T-helper 2 cell treated with Interferon-gamma antibody and Interleukin-4, amounts not matched to agents 5 μg/mL and 100 μg/mL, for 36 hours (primary cell): Measurements from ENCODE around the gene SPATS2L.

ENCODE experiments used
- DNase-seq: peaks from one replicate; pipeline ENCODE4 v3.0.0; 2021; ENCODE audit warnings: low spot score
- H3K27ac Mint-ChIP-seq: one replicate; pipeline ENCODE4 v1.8.0; 2021; ENCODE audit warnings: mild to moderate bottlenecking, mixed read lengths
- H3K27me3 Mint-ChIP-seq: one replicate; pipeline ENCODE4 v1.8.0; 2021; ENCODE audit warnings: low read depth, mixed read lengths
- H3K36me3 Mint-ChIP-seq: one replicate; pipeline ENCODE4 v1.8.0; 2021; ENCODE audit warnings: low read depth, mixed read lengths
- H3K4me1 Mint-ChIP-seq: one replicate; pipeline ENCODE4 v1.8.0; 2021; ENCODE audit warnings: low read depth, mixed read lengths
- H3K4me3 Mint-ChIP-seq: one replicate; pipeline ENCODE4 v1.8.0; 2022; ENCODE audit warnings: mild to moderate bottlenecking, moderate library complexity, mixed read lengths
- H3K9me3 Mint-ChIP-seq: one replicate; pipeline ENCODE4 v1.8.0; 2021; ENCODE audit warnings: mixed read lengths

The SPATS2L gene

DNA sequence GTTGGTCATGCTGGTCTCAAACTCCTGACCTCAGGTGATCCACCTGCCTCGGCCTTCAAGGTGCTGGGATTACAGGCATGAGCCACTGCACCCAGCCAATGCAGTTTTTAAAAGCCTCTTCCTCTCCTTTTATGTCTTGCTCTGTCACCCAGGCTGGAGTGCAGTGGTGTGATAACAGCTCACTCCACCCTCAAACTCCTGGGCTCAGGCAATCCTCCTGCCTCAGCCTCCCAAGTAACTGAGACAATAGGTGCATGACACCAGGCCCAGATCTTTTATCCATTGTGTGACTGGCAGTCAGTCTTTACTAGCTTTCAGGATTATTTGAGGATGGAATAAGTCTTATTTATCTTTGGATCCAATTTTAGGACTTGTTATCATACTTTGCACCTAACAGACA lies 190.2 kb downstream of the SPATS2L start:
- Mint-ChIP-seq H3K9me3 (no peaks in the 10 kb centered on the region), H3K4me3 (no peak overlapping the region), H3K4me1 (peaks cover 3% of the 10 kb centered on the region), H3K27me3 (no peaks in the 10 kb centered on the region), H3K27ac (no peak overlapping the region), H3K36me3 (peaks cover 46% of the 10 kb centered on the region)
- DNase-seq, result no peak

- H3K4me3 Mint-ChIP-seq, result no peak overlapping the region
- H3K27me3 Mint-ChIP-seq, result no peaks in the 10 kb centered on the region
- DNase-seq, result no peak
- peaks cover 4% of the 10 kb centered on the region for H3K9me3 Mint-ChIP-seq
- H3K27ac Mint-ChIP-seq, result no peak overlapping the region
- peaks cover 3% of the 10 kb centered on the region for H3K4me1 Mint-ChIP-seq
- peaks cover 46% of the 10 kb centered on the region for H3K36me3 Mint-ChIP-seq
Observed at GRCh38 chr2:200498402-200499162, 192.1 kb downstream of the SPATS2L start.

DNA sequence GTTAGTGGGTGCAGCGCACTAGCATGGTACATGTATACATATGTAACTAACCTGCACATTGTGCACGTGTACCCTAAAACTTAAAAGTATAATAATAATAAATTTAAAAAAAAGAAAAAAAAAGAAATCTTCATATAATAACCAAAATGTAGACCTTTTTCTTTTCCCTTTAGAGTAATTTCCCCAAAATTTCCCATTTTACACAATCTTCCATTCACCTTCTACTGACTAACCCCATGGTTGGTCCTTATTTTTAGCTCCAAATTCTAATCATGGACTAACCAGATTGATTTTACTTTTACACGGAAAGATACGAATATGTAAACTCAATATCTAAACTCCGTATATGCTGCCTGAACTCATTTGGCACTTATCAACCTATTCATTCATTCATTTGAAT lies 195.7 kb downstream of the SPATS2L start:
- Mint-ChIP-seq H3K36me3 (peaks cover 42% of the 10 kb centered on the region), H3K4me3 (no peak overlapping the region), H3K27me3 (no peaks in the 10 kb centered on the region), H3K27ac (no peak overlapping the region), H3K9me3 (peaks cover 4% of the 10 kb centered on the region), H3K4me1 (peaks cover 6% of the 10 kb centered on the region)
- no peak for DNase-seq

DNA sequence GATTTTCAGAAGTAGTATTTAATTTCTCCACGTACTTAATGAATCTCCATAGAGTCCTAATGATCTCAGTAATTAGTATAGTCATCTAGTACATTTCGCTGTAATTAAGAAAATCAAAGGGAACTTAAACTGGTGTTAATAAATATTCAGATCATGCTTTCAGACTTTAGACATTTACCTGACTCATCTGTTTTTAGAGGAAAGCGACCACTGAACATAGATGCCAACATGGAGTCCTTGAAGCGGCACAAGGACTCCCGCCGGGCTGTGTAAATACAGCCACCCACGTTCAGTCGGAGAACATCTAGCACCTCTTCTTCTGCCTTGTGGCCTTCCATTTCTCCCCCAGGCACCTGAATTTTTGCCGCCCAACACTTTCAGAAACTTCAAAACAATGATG lies 200.2 kb downstream of the SPATS2L start:
- Mint-ChIP-seq H3K9me3 (peaks cover 4% of the 10 kb centered on the region), H3K36me3 (peaks cover 30% of the 10 kb centered on the region), H3K27me3 (no peaks in the 10 kb centered on the region), H3K27ac (no peak overlapping the region), H3K4me3 (no peak overlapping the region), H3K4me1 (peaks cover 13% of the 10 kb centered on the region)
- no peak for DNase-seq

DNA sequence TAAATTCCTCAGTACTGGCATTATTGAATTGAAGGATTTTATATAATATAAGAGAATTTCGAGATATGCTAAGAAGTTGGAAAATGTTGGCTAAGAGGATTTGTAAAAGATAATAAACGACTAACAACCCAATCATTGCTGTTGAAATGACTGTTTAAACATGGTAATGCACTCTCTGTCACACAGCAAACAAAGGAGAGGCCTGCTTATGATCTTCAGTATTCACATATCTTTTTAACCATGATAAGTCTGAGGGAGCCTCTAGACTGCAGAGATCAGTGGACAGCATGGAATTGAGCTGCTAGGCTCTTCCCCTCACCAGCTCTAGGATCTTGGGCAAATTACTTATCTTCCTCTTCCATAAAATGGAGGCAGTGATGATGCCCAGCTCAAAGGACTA lies 200.7 kb downstream of the SPATS2L start:
- H3K9me3 Mint-ChIP-seq, result peaks cover 3% of the 10 kb centered on the region
- H3K27ac Mint-ChIP-seq, result no peak overlapping the region
- peaks cover 27% of the 10 kb centered on the region for H3K36me3 Mint-ChIP-seq
- no peak overlapping the region for H3K4me3 Mint-ChIP-seq
- DNase-seq, result no peak
- H3K4me1 Mint-ChIP-seq, result peaks cover 13% of the 10 kb centered on the region
- H3K27me3 Mint-ChIP-seq, result no peaks in the 10 kb centered on the region

DNA sequence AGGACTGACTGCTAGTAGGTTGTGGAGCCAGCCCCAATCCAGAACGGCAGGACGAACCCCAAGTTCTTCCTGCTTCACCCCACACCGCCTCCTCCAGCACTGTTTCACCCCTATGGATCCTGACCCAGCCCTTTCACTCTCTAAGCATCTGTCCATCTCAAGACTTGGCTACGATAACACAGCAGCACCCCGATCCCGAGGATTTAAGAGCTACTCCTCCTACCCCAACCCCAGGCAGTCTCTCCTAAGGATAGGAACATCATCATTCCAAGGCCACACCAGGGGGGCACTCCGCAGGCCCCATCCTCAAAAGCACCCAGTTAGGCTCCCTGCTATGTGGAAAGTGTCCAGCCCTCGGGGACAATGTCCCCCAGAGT lies 202.7 kb downstream of the SPATS2L start:
- H3K4me1 Mint-ChIP-seq, result peaks cover 13% of the 10 kb centered on the region
- H3K27me3 Mint-ChIP-seq, result no peaks in the 10 kb centered on the region
- peak overlapping the region; percentile 89 for H3K27ac Mint-ChIP-seq
- DNase-seq, result no peak
- peak overlapping the region; percentile 93 for H3K4me3 Mint-ChIP-seq
- peaks cover 15% of the 10 kb centered on the region for H3K36me3 Mint-ChIP-seq
- no peaks in the 10 kb centered on the region for H3K9me3 Mint-ChIP-seq

DNA sequence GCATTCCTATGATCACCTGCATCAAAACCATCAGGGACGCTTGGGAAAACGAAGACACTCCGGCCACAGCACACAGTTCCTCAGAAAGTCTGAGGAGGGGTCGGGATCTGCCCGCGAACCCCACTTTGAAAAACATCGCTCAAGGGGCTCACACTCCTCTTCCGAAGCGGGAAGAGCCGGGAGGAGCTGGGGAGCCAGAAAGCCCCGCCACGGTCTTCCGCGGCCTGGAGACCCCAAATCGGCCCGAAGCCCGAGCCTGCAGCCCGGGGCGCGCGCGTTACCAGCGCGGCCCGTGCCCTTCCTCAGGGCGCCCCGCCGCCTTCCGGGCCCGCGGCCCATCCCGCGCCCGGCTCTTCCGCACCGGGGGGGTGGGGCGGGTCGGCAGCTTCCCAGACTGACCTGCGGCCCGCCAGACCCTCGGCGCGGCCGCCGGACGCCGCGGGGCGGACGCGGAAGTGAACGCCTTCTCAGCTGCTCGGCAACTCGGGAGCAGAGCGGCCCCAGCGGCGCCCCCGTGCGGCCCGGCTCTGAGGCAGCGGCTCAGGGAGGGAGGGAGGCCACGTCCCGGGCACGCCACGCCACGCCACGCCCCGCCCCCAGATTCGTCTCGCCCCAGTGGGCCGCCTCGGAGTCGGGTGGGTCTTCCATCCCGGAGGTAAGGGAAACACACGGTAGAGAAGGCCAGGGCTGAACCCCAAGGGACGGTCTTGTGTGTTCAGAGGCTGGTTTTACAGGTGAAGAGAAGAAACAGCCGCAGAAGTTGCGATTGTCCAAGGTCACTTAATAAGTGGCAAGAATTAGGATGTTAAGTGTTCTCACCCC lies 203.3 kb downstream of the SPATS2L start, which contains the start of gene KCTD18:
TSS of gene KCTD18 (minus strand) at position 457 of the 822 bp plus-strand sequence. CDS start 3,052 bp downstream, outside the sequence.
- H3K36me3 Mint-ChIP-seq, result peaks cover 13% of the 10 kb centered on the region
- peak; percentile 90 for DNase-seq
- H3K27ac Mint-ChIP-seq, result peak within 1 kb of the TSS; percentile 89
- H3K4me3 Mint-ChIP-seq, result peak within 1 kb of the TSS; percentile 93
- peaks cover 14% of the 10 kb centered on the region for H3K4me1 Mint-ChIP-seq
- no peaks in the 10 kb centered on the region for H3K9me3 Mint-ChIP-seq
- H3K27me3 Mint-ChIP-seq, result no peaks in the 10 kb centered on the region

DNA sequence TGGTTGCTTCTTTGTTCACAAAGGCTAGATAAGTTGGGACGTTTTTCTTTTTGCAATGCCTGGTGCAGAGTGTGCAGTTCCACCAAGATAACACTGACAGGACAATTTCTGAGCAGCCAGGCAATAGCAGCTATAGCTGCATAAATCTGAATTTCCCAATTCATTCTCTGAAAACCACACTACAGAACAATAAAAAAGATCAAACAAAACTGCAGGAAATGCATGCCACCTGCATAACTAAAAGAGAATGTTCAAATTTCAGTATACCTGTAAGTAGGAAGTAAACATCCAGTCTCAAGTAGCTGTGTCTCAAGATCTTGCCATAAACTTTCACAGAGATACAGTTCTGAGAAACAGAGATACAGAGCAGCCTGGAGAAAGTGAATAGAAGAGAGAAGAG lies 208.7 kb downstream of the SPATS2L start:
- peaks cover 12% of the 10 kb centered on the region for H3K9me3 Mint-ChIP-seq
- no peak overlapping the region for H3K27ac Mint-ChIP-seq
- H3K36me3 Mint-ChIP-seq, result no peaks in the 10 kb centered on the region

DNA sequence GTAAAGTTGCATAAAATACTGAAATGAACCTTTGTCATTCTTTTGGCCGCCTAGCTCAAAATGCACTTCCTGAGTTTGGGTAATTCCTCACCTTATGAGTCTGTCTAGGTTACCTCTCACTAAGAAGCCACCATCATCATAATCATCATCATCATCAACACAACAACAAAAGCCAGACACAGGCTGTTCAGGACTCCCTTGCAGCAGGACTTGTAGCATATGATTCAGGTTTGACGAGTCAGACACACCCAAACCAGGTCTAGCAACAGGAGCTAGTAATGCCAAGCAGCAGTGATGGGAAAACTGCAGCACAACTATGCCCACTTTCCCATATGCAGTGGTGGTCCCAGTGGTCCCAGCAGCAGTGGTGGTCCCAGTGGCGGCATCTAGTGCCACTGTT lies 216.7 kb downstream of the SPATS2L start:
- H3K36me3 Mint-ChIP-seq, result peaks cover 2% of the 10 kb centered on the region
- no peak overlapping the region for H3K4me3 Mint-ChIP-seq
- H3K27ac Mint-ChIP-seq, result no peak overlapping the region
- H3K27me3 Mint-ChIP-seq, result no peaks in the 10 kb centered on the region
- no peak for DNase-seq
- H3K4me1 Mint-ChIP-seq, result peaks cover 17% of the 10 kb centered on the region
- H3K9me3 Mint-ChIP-seq, result no peaks in the 10 kb centered on the region

More for the DNA sequence above, 208.7 kb downstream of the SPATS2L start:
- Mint-ChIP-seq H3K27me3 (peaks cover 4% of the 10 kb centered on the region), H3K4me3 (no peak overlapping the region), H3K4me1 (peaks cover 10% of the 10 kb centered on the region)
- DNase-seq, result no peak

DNA sequence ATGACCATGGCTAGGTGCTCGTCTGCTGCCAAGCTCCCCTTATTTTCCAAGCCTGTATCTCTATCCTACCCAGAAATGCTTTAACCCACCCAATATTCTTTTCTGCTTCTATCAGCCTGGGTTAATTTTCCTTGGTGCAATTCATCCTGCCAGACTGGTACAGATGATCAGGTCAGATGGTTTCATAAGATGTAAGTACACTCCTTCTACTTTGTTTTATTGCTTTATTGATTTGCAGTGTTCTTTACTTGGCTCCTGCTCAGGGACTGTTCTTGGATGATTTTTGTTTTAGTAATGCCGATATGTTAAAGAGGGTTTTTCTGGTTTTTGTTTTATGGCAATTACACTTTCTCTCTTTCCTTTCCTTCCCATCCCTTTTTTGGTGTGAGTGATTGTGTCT lies 217.1 kb downstream of the SPATS2L start:
- Mint-ChIP-seq H3K9me3 (no peaks in the 10 kb centered on the region), H3K27me3 (no peaks in the 10 kb centered on the region), H3K4me3 (no peak overlapping the region), H3K36me3 (peaks cover 3% of the 10 kb centered on the region), H3K4me1 (peaks cover 22% of the 10 kb centered on the region), H3K27ac (no peak overlapping the region)
- DNase-seq, result no peak

DNA sequence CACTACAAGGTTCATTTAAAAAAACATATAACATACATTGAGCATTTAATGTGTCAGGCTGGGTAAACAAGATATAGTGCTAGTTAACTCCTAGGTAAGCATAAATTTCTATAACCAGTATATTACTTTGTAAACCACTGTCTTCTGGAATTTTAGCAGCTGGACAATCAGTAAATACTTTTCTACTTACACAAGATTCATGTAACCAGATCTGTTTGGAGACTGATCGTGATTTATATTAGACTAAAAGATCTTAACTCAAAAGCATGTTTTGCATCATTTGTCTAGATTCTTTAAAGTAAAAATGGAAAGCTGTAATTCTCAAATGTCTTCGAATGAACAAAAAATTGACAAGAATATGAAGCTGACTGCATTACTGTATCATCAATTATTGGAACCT lies 218.6 kb downstream of the SPATS2L start:
- no peaks in the 10 kb centered on the region for H3K27me3 Mint-ChIP-seq
- no peaks in the 10 kb centered on the region for H3K9me3 Mint-ChIP-seq
- no peak overlapping the region for H3K27ac Mint-ChIP-seq
- H3K36me3 Mint-ChIP-seq, result peaks cover 6% of the 10 kb centered on the region
- H3K4me3 Mint-ChIP-seq, result no peak overlapping the region
- peaks cover 28% of the 10 kb centered on the region for H3K4me1 Mint-ChIP-seq
- no peak for DNase-seq

DNA sequence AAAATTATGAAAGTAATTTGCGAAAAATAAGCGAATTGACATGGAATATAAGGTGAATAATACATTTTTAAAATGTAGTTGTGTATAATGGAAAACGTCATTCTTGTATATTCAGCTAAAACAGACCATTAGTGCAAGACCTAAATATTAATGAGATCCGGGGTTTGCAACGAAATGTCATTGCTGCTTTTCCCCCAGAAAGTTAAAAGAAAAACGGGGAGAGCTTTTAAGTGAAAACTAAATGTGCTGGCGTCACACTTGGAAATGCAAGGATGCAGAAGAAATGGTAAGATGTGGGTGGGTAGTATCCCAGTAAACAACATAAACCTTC lies 219.0 kb downstream of the SPATS2L start:
- Mint-ChIP-seq H3K36me3 (peaks cover 6% of the 10 kb centered on the region), H3K27ac (peak overlapping the region; percentile 89), H3K4me1 (peaks cover 28% of the 10 kb centered on the region), H3K27me3 (no peaks in the 10 kb centered on the region), H3K9me3 (no peaks in the 10 kb centered on the region), H3K4me3 (peak overlapping the region; percentile 95)
- no peak for DNase-seq

- Mint-ChIP-seq H3K27ac (peak within 1 kb of the TSS; percentile 89), H3K9me3 (no peaks in the 10 kb centered on the region), H3K4me1 (peaks cover 28% of the 10 kb centered on the region), H3K36me3 (peaks cover 6% of the 10 kb centered on the region), H3K27me3 (no peaks in the 10 kb centered on the region), H3K4me3 (peak within 1 kb of the TSS; percentile 95)
- DNase-seq, result peak; percentile 96
Observed at GRCh38 chr2:200525882-200526651, 219.6 kb downstream of the SPATS2L start, which contains the start of gene SGO2. TSS of gene SGO2 (plus strand) at chr2:200526207. CDS start at chr2:200532976, 6,769 bp downstream.

DNA sequence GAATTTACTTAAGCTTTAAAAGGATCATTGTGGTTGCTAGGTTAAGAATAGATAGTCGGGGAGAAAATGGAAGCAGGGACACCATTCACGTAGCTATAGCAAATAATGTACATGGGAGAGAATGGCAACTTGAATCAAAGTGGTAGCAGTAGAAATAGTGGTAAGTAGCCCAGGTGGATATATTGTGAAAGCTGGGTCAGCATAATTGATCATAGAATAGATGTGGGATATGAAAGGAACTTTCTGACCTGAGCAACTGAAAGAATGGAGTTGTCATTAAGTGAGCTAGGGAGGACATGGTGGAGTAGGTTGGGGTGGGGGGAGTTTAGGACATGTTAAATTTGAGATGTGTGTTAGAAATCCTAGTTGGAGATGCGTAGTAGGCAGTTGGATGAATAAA lies 221.7 kb downstream of the SPATS2L start:
- DNase-seq, result no peak
- Mint-ChIP-seq H3K36me3 (peaks cover 9% of the 10 kb centered on the region), H3K27me3 (no peaks in the 10 kb centered on the region), H3K4me3 (peak overlapping the region; percentile 95), H3K27ac (no peak overlapping the region), H3K9me3 (no peaks in the 10 kb centered on the region), H3K4me1 (peaks cover 28% of the 10 kb centered on the region)
